ENCODE data around the gene ARFIP2. TPM values are rescaled to one million over a fixed set of nuclear protein-coding genes. Genes with fewer than 3 reads are reported as not detected.

ARFIP2 gene
- total RNA-seq, 1 experiment from 2014 or later, result 65.2 TPM

DNA sequence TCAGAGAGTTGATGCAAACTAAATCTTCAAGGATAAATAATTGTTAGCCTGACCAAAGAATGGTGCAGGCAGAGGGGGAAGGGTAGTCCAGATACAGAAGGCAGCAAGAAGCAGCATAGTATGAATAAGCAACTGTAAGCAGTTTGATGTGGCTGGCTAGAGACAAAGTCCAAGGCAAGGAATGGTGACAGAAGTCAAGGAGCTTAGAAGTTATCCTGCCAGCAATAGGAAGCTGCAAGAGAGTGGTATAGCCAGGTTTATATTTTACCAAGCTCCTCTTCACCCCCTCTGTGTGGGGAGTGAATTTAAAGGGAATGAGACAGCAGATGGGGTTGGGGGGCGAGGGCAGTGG, 22.1 kb downstream of the ARFIP2 start:
- intact Hi-C loops (cut with micrococcal nuclease), result no loop called here

GRCh38 chr11:6458352-6459098, 22.6 kb downstream of the ARFIP2 start:
- ChIA-PET POLR2A (ENCODE audit: unreplicated experiment) (no interaction called here), CTCF (no interaction called here)
- TF ChIP-seq EZH2 (IDR thresholded peaks at IDR 0.05; ENCODE audit: low read length, unreplicated experiment) (no peak), EZH2phosphoT487 (IDR thresholded peaks at IDR 0.05; ENCODE audit: borderline replicate concordance, low read length) (no peak)
- TF ChIP-seq, protein P1, sequence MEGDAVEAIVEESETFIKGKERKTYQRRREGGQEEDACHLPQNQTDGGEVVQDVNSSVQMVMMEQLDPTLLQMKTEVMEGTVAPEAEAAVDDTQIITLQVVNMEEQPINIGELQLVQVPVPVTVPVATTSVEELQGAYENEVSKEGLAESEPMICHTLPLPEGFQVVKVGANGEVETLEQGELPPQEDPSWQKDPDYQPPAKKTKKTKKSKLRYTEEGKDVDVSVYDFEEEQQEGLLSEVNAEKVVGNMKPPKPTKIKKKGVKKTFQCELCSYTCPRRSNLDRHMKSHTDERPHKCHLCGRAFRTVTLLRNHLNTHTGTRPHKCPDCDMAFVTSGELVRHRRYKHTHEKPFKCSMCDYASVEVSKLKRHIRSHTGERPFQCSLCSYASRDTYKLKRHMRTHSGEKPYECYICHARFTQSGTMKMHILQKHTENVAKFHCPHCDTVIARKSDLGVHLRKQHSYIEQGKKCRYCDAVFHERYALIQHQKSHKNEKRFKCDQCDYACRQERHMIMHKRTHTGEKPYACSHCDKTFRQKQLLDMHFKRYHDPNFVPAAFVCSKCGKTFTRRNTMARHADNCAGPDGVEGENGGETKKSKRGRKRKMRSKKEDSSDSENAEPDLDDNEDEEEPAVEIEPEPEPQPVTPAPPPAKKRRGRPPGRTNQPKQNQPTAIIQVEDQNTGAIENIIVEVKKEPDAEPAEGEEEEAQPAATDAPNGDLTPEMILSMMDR (conservative IDR thresholded peaks at IDR 0.05; ENCODE audit: low read depth, low read length), result no peak
- no peaks in the 10 kb centered on the region for H3K79me2 ChIP-seq (ENCODE audit: low read length)
- H3K9ac ChIP-seq (ENCODE audit: low read length), result no peak overlapping the region
- H4K20me1 ChIP-seq (ENCODE audit: low read length), result no peaks in the 10 kb centered on the region
- no peak overlapping the region for H3K4me2 ChIP-seq (ENCODE audit: low read length)
- H3K4me3 ChIP-seq (ENCODE audit: low read length), result no peak overlapping the region
- no peaks in the 10 kb centered on the region for H3K27me3 ChIP-seq (ENCODE audit: low read length)
- ATAC-seq (peak; percentile 58; the same call in 1 of the 2 replicates), DNase-seq (peak; percentile 10)
- H3K9me3 ChIP-seq (ENCODE audit: low read length), result no peaks in the 10 kb centered on the region
- no TSS peak for BruUV-seq (replicated peaks)
- H3K9me2 ChIP-seq (replicated peaks; ENCODE audit: low read length), result no peaks in the 10 kb centered on the region
- H3K27ac ChIP-seq (ENCODE audit: low read length), result no peak overlapping the region
- no peaks in the 10 kb centered on the region for H3K36me3 ChIP-seq (ENCODE audit: low read depth, low read length)
- H2AFZ ChIP-seq (ENCODE audit: low read length), result no peak overlapping the region
- intact Hi-C loops (cut with micrococcal nuclease), result no loop called here
- H3K4me1 ChIP-seq (ENCODE audit: insufficient read depth, low read length), result no peaks in the 10 kb centered on the region
- H3F3A ChIP-seq (ENCODE audit: low read length, unreplicated experiment), result no peaks in the 10 kb centered on the region

More for the DNA sequence above, 22.1 kb downstream of the ARFIP2 start:
- Histone ChIP-seq H3K79me2 (ENCODE audit: low read length) (no peaks in the 10 kb centered on the region), H3K9ac (ENCODE audit: low read length) (no peak overlapping the region), H3K27ac (ENCODE audit: low read length) (no peak overlapping the region), H4K20me1 (ENCODE audit: low read length) (no peaks in the 10 kb centered on the region), H3K36me3 (ENCODE audit: low read depth, low read length) (no peaks in the 10 kb centered on the region), H3K9me3 (ENCODE audit: low read length) (no peaks in the 10 kb centered on the region), H2AFZ (ENCODE audit: low read length) (no peak overlapping the region), H3K4me1 (ENCODE audit: insufficient read depth, low read length) (no peaks in the 10 kb centered on the region), H3K27me3 (ENCODE audit: low read length) (no peaks in the 10 kb centered on the region), H3K4me3 (ENCODE audit: low read length) (no peak overlapping the region), H3F3A (ENCODE audit: low read length, unreplicated experiment) (no peaks in the 10 kb centered on the region), H3K9me2 (replicated peaks; ENCODE audit: low read length) (no peaks in the 10 kb centered on the region), H3K4me2 (ENCODE audit: low read length) (no peak overlapping the region)
- no TSS peak for BruUV-seq (replicated peaks)
- no peak for ATAC-seq
- CTCF ChIA-PET, result no interaction called here
- POLR2A ChIA-PET (ENCODE audit: unreplicated experiment), result interaction anchor here (0.6 kb wide), 1 partner anchor 603 kb away, joined by 3 read pairs; no protein-coding TSS in a partner anchor
- TF ChIP-seq, protein P1 (conservative IDR thresholded peaks at IDR 0.05; ENCODE audit: low read depth, low read length), result no peak
- no peak for TF ChIP-seq EZH2phosphoT487 (IDR thresholded peaks at IDR 0.05; ENCODE audit: borderline replicate concordance, low read length)
- no peak for TF ChIP-seq EZH2 (IDR thresholded peaks at IDR 0.05; ENCODE audit: low read length, unreplicated experiment)
- no peak for DNase-seq

- intact Hi-C loops (cut with micrococcal nuclease), result no loop called here
- BruUV-seq (replicated peaks), result no TSS peak
Observed at GRCh38 chr11:6457581-6458320, 23.4 kb downstream of the ARFIP2 start.

More at GRCh38 chr11:6457581-6458320, 23.4 kb downstream of the ARFIP2 start:
- no peak overlapping the region for H3K4me3 ChIP-seq (ENCODE audit: low read length)
- no peak overlapping the region for H3K27ac ChIP-seq (ENCODE audit: low read length)
- no peaks in the 10 kb centered on the region for H3F3A ChIP-seq (ENCODE audit: low read length, unreplicated experiment)
- no peak overlapping the region for H2AFZ ChIP-seq (ENCODE audit: low read length)
- H3K79me2 ChIP-seq (ENCODE audit: low read length), result no peaks in the 10 kb centered on the region
- no peaks in the 10 kb centered on the region for H3K36me3 ChIP-seq (ENCODE audit: low read depth, low read length)
- H3K9me3 ChIP-seq (ENCODE audit: low read length), result no peaks in the 10 kb centered on the region
- no peak for DNase-seq
- ChIA-PET POLR2A (ENCODE audit: unreplicated experiment) (no interaction called here), CTCF (no interaction called here)
- no peaks in the 10 kb centered on the region for H4K20me1 ChIP-seq (ENCODE audit: low read length)
- no peaks in the 10 kb centered on the region for H3K27me3 ChIP-seq (ENCODE audit: low read length)
- no peak overlapping the region for H3K4me2 ChIP-seq (ENCODE audit: low read length)
- TF ChIP-seq EZH2phosphoT487 (IDR thresholded peaks at IDR 0.05; ENCODE audit: borderline replicate concordance, low read length), result no peak
- TF ChIP-seq, protein P1 (conservative IDR thresholded peaks at IDR 0.05; ENCODE audit: low read depth, low read length), result no peak
- no peaks in the 10 kb centered on the region for H3K9me2 ChIP-seq (replicated peaks; ENCODE audit: low read length)
- H3K9ac ChIP-seq (ENCODE audit: low read length), result no peak overlapping the region
- no peaks in the 10 kb centered on the region for H3K4me1 ChIP-seq (ENCODE audit: insufficient read depth, low read length)
- ATAC-seq, result no peak
